ENCODE measurements around the gene SLC38A3.
"Not testable (repeated sequence)": the region's sequence is repeated elsewhere in the genome, so short reads cannot be mapped to it uniquely, and the experiment has no call there.

The SLC38A3 gene

GRCh38 chr3:50235716-50236483, 30.8 kb downstream of the SLC38A3 start, which contains the start of gene GNAI2:
GNAI2 (plus strand) TSS chr3:50236204; CDS start chr3:50236336, 132 bp downstream.
- DNase-seq = peak; percentile 98

GRCh38 chr3:50236484-50237132, 31.5 kb downstream of the SLC38A3 start:
- peak; percentile 61 for DNase-seq

GRCh38 chr3:50237133-50237651, 32.1 kb downstream of the SLC38A3 start:
- DNase-seq = peak; percentile 67

GRCh38 chr3:50237754-50238548, 32.9 kb downstream of the SLC38A3 start:
- DNase-seq = peak; percentile 89

GRCh38 chr3:50238549-50239026, 33.5 kb downstream of the SLC38A3 start:
- no peak for DNase-seq

GRCh38 chr3:50239649-50240048, 34.6 kb downstream of the SLC38A3 start:
- DNase-seq = no peak

GRCh38 chr3:50241163-50241562, 36.1 kb downstream of the SLC38A3 start:
- no peak for DNase-seq

- DNase-seq = no peak
Measured at GRCh38 chr3:50241713-50242380, 36.8 kb downstream of the SLC38A3 start.

GRCh38 chr3:50242381-50242770, 37.3 kb downstream of the SLC38A3 start:
- DNase-seq = no peak

- DNase-seq = peak; percentile 69
Measured at GRCh38 chr3:50242851-50243542, 37.9 kb downstream of the SLC38A3 start.

GRCh38 chr3:50243543-50243895, 38.4 kb downstream of the SLC38A3 start:
- no peak for DNase-seq

- not testable (repeated sequence) for DNase-seq
Measured at GRCh38 chr3:50244813-50245212, 39.7 kb downstream of the SLC38A3 start.

- DNase-seq = no peak
Measured at GRCh38 chr3:50245251-50245745, 40.2 kb downstream of the SLC38A3 start.

- peak; percentile 100 for DNase-seq
Measured at GRCh38 chr3:50245831-50246516, 40.9 kb downstream of the SLC38A3 start.

GRCh38 chr3:50246517-50246954, 41.5 kb downstream of the SLC38A3 start:
- DNase-seq = peak; percentile 89

GRCh38 chr3:50248387-50248786, 43.3 kb downstream of the SLC38A3 start:
- DNase-seq = no peak

- no peak for DNase-seq
Measured at GRCh38 chr3:50249457-50249856, 44.4 kb downstream of the SLC38A3 start.

- no peak for DNase-seq
Measured at GRCh38 chr3:50250514-50250913, 45.4 kb downstream of the SLC38A3 start.

- DNase-seq = peak; percentile 68
Measured at GRCh38 chr3:50251220-50251619, 46.1 kb downstream of the SLC38A3 start.

GRCh38 chr3:50254577-50255250, 49.6 kb downstream of the SLC38A3 start:
- DNase-seq = no peak

GRCh38 chr3:50255251-50255615, 50.2 kb downstream of the SLC38A3 start:
- DNase-seq = no peak
